ENCODE measurements around the gene ZNF407.

DNA sequence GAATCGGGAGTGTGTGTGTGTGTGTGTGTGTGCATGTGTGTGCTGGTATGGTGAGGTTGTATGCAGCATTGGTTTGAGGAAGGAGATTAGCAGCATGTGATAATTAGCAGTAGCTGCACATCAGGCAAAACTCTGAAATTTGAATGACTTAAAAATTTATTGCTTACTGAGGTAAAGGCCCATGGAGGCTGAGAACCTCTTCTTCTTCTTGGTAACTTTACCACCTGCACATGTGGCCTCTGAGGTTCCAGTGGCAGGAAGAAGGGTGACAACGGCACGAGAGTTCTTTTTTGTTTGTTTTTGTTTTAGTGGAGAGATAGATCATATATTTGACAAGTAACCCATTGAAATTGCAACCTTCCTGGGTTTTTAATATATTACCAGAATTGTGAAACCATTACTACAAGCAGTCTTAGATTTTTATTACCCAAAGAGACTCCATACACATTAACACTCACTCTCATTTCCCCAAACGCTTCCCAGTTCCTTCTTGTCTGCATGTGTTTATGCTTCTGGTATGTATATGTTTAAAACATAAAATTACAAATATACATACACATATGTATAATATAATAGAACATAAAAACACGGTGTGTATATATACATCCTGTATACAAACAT is 319.2 kb downstream of the ZNF407 start:
- TF ChIP-seq, protein P1, sequence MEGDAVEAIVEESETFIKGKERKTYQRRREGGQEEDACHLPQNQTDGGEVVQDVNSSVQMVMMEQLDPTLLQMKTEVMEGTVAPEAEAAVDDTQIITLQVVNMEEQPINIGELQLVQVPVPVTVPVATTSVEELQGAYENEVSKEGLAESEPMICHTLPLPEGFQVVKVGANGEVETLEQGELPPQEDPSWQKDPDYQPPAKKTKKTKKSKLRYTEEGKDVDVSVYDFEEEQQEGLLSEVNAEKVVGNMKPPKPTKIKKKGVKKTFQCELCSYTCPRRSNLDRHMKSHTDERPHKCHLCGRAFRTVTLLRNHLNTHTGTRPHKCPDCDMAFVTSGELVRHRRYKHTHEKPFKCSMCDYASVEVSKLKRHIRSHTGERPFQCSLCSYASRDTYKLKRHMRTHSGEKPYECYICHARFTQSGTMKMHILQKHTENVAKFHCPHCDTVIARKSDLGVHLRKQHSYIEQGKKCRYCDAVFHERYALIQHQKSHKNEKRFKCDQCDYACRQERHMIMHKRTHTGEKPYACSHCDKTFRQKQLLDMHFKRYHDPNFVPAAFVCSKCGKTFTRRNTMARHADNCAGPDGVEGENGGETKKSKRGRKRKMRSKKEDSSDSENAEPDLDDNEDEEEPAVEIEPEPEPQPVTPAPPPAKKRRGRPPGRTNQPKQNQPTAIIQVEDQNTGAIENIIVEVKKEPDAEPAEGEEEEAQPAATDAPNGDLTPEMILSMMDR (IDR thresholded peaks at IDR 0.05; ENCODE audit: low read length): no peak
- no peak for TF ChIP-seq EZH2phosphoT487 (IDR thresholded peaks at IDR 0.05; ENCODE audit: low read length)

Data from MM.1S (cell line).